ENCODE data around the gene TTLL4.
"Not testable (repeated sequence)": the region's sequence is repeated elsewhere in the genome, so short reads cannot be mapped to it uniquely, and the experiment has no call there.

Gene TTLL4

GRCh38 chr2:218745559-218746469 lies 35.2 kb downstream of the TTLL4 start:
- peak in 13 of 14 donors; percentile 40 to 93 (median 81) for DNase-seq

- DNase-seq, result peak in 1 of 14 donors; percentile 35
These were observed 35.8 kb downstream of the TTLL4 start for GRCh38 chr2:218746470-218746795.

GRCh38 chr2:218746960-218747359 lies 36.3 kb downstream of the TTLL4 start:
- peak in 2 of 14 donors; percentile 8 to 27 for DNase-seq

- DNase-seq, result no peak
These were observed 38.3 kb downstream of the TTLL4 start for GRCh38 chr2:218748741-218749441.

- DNase-seq, result peak in 1 of 14 donors; percentile 5
These were observed 43.6 kb downstream of the TTLL4 start for GRCh38 chr2:218754201-218754600.

- DNase-seq, result no peak
These were observed 44.1 kb downstream of the TTLL4 start for GRCh38 chr2:218754781-218755180.

GRCh38 chr2:218755198-218755566 lies 44.5 kb downstream of the TTLL4 start:
- no peak for DNase-seq

GRCh38 chr2:218755567-218756404 lies 45.2 kb downstream of the TTLL4 start:
- no peak for DNase-seq

- no peak for DNase-seq
These were observed 46.2 kb downstream of the TTLL4 start for GRCh38 chr2:218756599-218757377.

GRCh38 chr2:218761795-218762194 lies 51.2 kb downstream of the TTLL4 start:
- DNase-seq, result no peak

GRCh38 chr2:218772759-218773158 lies 62.1 kb downstream of the TTLL4 start:
- DNase-seq, result not testable (repeated sequence)

- no peak for DNase-seq
These were observed 63.2 kb downstream of the TTLL4 start for GRCh38 chr2:218773881-218774280.

GRCh38 chr2:218776488-218776887 lies 65.9 kb downstream of the TTLL4 start:
- no peak for DNase-seq

- DNase-seq, result no peak
These were observed 66.8 kb downstream of the TTLL4 start for GRCh38 chr2:218777276-218777990.

GRCh38 chr2:218780046-218780445 lies 69.4 kb downstream of the TTLL4 start:
- no peak for DNase-seq

- DNase-seq, result no peak
These were observed 70.4 kb downstream of the TTLL4 start for GRCh38 chr2:218780851-218781690.

- DNase-seq, result peak in 11 of 14 donors; percentile 43 to 84 (median 61)
These were observed 71.3 kb downstream of the TTLL4 start, which contains the start of gene CYP27A1 for GRCh38 chr2:218781691-218782527. CYP27A1 (plus strand) TSS chr2:218782147; CDS start chr2:218782183, 36 bp downstream.

- no peak for DNase-seq
These were observed 71.9 kb downstream of the TTLL4 start for GRCh38 chr2:218782528-218782844.

GRCh38 chr2:218783688-218784087 lies 73.1 kb downstream of the TTLL4 start:
- DNase-seq, result peak in 3 of 14 donors; percentile 9 to 49 (median 25)

Data from C1 segment of cervical spinal cord (tissue), 14 donors.